Superior temporal gyrus (tissue), 1 donor: Measurements from ENCODE around the gene NLGN1.
"Not testable (repeated sequence)": the region's sequence is repeated elsewhere in the genome, so short reads cannot be mapped to it uniquely, and the experiment has no call there.

Experiments
- DNase-seq: peaks from one replicate; pipeline ENCODE4 v3.0.0-alpha.2; 2016; ENCODE audit errors: extremely low spot score

The NLGN1 gene

DNA sequence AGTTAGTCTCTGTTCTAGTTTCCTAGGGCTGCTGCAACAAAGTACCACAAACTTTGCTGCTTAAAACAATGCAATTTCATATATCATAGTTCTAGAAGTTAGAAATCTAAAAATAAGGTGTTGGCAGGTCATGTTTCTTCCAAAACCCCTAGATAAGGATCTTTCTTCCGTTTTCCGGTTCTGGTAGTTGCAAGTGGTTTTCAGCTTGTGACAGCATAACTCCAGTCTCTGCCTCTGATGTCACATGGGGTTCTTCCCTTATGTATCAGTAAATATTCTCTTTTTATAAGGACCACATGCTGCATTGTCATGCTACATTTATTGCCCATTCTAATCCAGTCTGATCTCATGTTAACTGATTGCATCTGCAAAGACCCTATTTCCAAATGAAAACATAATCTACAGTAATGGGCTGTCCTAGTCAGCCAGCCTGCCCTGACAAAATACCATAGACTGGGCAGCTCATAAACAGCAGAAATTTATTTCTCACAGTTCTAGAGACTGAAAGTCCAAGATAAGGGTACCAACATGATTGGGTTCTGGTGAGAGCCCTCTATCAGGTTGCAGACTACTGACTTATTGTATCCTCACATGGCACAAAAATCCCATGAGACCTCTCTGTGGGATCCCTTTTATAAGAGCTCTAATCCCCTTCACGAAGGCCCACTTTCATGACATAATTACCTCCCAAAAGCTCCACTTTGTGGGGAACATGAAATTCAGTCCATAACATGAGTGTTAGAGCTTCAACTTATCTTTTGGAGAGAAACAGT, 819.6 kb downstream of the NLGN1 start:
- DNase-seq: no peak

DNA sequence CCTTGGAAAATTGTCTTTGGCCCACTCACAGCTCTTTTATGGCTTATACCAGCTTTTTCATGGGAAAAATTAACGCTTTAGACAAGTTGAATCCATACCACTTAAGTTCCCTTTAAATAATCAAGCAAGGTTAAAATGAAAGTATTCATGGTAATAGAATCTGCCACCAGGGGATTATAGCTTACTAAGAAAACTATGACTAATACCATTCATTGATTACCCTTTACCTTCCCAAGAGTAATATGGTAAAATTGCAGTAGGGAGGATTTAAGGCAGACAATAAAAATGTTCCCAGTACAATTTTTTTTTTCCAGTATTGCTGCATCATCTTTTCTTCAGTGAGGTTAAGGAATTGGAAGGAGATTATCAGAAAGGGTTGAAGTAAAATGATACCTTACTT, 820.5 kb downstream of the NLGN1 start:
- no peak for DNase-seq

DNA sequence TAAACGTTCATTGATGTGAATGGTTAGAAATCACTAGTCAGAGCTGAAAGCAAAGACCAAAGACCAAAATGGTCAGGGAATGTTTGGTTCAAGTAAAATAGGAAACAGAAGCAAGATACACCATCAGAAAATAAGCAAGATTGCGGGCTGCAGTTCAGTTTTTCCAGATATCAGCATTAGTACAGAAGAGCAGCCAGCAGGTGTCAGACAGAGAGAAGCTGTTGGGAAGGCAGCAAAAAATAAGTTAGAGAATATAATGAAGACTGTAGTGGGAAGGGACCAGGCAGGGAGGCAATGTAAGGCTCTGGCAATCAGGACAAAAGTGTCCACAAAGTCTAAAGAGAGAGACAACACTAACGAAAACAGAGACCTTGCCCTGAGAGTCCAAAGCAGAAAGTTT, 822.2 kb downstream of the NLGN1 start:
- no peak for DNase-seq

DNA sequence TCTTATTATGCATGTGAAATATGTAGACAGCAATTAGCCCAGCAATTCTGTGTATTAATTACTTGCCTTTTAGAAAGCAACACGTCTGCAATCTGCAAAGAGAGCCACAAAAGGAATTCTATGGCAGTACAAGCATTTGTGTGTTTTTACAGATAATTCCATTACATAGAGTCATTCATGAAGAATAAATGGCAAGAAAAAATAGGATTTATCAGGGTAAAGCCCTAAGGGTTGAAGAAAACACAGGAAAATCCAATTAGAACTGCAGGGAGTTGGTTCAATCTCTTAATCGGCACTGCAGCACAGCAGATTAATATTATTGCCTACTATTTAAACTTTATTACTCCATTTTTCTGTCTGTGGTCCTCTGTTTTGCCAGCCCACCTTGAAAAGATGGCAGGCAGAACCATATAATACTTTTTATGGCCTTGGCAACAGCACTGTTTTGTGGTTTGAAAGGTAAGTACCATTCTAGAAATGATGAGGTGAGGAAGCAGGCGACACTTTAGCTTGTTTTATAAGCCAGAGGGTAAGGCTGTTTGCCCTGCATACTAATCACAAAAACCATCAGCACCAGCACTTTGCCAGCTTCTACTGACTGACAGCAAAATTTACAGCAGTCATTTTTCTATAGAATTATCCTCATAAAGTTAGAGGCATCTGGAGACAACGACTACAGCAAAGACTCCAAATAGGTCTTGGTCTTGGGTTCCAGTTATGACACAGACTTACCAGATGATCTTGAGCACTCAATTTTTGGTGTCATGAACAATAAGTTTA, 823.4 kb downstream of the NLGN1 start:
- DNase-seq: no peak

DNA sequence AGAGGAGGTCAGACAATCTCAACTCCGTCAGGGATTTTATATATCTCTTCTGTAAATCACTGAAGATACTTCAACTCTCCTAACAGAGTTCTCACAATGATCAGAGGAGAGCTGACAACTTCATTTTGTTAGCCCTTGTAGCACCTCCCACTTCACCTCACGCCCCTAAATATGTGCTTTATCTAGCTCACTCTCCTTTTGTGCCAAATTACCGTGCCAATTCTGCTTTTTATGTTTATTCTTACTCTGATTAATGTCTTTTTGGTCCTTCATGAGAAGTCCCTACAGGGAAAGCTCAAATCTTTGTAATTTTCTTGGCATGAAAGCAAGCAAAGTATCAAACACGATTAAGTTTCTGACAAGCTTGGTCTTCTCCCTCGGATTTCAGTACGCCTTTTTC, 825.5 kb downstream of the NLGN1 start:
- DNase-seq: no peak

DNA sequence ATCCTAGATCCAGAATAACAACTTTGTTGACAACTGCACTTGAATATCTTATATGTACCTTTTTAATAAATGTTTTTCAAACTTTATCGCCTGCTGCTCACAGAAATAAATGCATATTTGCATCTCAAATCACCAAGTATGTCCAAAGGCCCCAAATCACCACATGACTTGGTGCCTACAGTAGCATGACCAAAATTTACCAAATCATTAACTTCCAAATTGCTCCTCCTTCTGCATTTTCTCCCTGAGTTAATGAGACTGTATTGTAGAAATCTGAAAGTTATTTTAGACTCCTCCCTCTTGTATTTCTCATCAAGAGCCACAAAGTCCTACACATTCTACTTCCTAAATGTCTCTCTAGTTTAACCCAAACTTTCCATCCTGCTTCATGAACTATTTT, 826.1 kb downstream of the NLGN1 start:
- no peak for DNase-seq

DNA sequence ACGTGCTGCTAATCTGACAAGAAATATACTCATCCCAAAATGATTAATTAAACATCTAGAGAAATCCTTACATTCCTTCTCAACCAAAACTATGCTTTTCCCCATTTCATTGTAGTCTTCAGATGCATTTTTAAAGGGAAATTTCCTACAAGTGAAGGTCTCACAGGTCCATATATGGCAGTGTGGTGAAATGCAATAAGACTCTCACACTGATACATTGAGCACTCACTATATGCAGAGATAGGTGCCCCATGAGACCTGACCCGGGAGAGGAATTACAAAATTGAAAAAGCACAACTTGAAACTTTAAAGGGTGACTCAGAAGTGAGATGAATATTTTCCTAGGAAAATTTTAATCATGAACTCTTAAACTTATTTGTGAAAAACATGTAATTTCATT, 832.4 kb downstream of the NLGN1 start:
- no peak for DNase-seq

DNA sequence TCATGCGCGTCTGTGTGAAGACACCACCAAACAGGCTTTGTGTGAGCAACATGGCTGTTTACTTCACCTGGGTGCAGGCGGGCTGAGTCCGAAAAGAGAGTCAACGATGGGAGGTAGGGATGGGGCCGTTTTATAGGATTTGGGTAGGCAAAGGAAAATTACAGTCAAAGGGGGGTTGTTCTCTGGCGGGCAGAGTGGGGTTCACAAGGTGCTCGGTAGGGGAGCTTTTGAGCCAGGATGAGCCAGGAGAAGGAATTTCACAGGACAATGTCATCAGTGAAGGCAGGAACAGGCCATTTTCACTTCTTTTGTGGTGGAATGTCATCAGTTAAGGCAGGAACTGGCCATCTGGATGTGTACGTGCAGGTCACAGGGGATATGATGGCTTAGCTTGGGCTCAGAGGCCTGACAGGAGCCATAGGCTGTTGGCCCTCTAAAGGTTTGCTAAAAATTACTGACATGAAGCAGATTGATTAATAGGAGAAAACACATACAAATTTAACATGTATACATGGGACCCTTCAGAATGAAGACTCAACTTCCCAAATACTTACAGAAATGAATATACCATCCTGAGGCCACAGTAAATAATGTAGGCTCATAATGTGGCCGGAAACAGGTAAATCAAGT, 834.6 kb downstream of the NLGN1 start:
- not testable (repeated sequence) for DNase-seq

DNA sequence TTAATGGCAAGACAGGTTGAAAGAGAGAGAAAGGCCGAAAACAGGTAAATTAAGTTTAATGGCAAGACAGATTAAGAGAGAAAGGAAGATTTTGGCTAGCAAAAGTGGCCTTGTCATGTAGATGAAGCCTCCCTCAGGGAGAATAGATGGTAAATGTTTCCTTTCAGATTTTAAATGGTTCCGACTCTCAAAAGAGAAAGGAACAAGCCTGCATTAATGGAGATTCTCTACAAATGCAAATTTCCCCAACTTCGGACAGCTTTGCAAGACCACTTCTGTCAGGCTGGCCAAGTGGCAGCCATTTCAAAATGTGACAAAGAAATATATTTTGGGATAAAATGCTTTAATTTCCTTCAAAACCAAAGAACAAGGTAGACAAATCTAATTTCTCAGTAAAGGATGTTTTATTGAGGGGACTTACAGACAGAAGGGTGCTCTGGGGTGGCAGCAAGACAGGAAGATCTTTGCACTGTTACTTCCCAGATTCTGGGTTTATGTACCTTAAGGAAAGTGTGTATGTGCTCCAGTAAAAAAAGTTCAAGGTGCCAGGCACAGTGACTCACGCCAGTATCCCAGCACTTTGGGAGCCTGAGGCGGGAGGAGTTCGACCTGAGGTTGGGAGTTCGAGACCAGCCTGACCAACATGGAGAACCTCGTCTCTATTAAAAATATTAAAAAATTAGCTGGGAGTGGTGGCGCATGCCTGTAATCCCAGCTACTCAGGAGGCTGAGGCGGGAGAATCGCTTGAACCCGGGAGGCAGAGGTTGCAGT, 835.3 kb downstream of the NLGN1 start:
- no peak for DNase-seq

DNA sequence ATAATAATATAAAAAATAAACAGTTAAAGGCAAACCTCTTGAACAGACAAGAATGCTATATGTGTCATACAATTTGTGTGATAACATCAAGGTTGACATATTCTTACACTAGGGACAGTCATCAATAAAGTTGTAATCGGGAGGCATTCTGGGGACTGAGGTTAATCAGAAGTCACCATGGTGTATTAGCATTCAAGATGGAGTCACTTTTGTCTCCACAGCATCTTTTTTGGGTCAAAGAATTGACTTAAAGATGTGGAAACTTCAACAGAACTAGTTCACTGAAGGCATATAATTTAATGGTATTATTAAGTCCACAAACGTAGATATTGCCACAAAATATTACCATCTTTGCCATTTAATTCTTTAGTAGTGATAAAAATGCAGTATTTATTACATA, 836.0 kb downstream of the NLGN1 start:
- DNase-seq: no peak

DNA sequence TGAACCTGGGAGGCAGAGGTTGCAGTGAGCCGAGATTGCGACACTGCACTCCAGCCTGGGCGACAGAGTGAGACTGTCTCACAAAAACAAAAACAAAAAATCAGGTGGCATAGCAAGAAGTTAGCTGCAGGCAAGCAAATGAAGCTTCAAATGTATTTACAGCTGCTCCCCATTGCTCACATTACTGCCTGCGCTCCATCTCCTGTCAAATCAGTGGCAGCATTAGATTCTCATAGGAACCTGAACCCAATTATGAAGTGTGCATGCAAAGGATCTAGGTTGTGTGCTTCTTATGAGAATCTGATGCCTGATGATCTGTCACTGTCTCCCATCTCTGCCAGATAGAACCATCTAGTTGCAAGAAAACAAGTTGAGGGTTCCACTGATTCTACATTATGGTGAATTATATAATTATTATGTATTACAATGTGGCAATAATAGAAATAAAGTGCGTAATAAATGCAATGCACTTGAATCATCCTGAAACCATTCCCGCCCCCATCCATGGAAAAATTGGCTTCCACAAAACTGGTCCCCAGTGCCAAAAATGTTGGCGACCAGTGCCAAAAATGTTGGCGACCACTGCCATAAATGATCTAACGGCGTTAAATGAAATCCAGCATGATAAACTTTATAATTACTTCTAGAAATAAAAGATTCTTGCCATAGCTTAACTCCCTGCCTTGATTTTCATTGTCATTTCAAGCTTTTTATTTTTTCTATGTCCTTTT, 844.9 kb downstream of the NLGN1 start:
- no peak for DNase-seq

DNA sequence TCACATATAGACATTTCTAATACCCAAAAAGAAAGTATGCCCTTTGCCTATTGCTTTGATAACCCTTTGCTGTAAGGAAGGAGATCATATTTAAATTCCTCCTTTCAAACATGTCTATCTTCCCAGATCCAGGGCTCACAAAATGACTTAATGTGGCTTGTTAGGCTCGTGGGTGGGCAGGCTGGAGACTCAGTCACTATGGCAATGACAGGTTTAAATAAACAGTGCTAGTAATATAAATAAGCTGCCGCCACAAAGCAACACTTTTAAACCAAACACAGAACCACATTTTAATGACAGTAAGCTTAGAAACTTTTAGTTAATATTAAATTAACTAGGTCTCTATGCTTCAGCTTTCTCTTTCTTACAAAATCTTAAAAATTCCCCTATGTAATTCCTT, 845.6 kb downstream of the NLGN1 start:
- no peak for DNase-seq

DNA sequence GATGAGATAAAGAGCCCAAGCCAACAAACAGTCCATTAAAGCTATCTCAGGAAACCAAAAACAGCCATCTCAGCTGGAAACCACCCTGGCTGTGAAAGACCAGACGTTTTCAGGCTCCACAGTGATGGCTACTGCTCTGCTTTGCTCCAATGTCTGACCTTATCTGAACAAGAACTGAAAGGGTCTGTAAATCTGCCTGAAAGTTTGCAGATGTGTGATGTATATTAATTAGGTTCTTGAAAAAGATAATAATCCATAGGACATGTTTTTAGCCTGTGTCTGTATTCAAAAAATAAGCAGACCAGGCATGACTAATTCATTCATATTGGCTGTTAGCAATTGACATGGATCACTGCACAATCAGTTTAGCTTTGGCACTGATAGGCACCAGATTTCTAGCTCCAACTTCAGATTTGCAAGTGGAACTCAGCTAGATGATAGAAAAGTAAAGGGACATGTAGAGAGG, 850.2 kb downstream of the NLGN1 start:
- no peak for DNase-seq

DNA sequence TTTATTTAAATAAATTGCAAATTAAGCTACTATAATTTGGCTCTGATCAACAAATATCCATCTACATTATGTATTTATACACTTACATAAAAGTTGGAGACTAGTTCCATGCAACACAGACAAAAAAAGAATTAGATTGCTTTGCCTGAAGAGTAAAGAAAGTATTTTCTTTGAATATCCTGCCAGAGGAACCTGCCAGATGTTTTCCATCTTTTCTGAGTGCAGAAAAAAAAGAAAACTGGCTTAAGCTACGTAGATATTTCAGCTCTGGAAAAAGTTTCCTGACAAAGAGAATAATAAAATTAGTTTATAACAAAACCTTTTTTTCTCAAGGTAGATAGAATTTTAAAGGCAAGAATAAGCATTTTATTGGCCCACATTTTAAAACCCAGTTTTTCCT, 854.1 kb downstream of the NLGN1 start:
- no peak for DNase-seq

DNA sequence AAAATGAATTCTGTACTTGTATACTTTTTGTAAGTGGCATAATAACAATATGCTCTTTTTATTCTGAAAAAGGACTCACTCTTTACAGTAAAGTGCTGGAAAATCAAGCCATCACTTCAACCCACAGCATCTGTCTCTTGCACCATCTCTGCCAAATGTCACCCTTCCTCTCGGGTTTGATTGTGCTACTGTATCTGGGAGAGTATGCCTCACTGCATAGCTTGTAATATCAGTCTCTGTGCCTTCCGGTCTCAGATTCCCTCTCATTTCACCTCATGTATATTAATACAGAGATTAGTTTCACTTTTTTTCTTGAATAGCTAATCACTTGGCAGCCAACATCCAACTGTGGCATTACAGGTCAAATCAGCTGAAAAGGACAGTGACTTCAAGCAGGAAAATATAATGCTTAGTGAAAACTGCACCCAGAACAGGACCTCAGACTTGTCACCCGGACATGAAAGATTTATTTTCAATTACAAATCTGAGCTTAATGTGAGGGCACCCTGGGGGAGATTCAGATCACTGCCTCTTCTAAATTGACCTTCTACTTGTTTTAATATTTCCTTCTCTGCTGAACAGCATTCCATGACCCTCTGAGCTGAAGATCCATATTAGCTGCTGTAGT, 855.8 kb downstream of the NLGN1 start:
- DNase-seq: no peak

DNA sequence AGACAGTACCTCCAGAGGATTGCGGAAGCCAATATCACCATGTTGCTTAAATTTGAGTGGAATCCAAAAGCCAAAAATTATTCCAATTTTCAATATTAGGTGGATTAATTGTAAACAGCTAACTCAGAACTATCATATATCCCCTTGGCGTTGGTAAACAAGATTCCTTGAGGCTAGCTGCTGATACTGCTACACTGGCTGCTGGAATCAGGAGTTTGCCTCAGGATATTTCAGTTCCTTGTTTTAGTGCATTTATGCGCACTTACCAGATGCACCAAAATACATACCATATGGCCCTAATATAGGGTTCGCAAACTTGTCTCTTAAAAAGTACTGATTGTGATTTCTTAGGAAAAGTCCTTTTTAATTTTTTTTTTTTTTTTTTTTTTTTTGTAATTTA, 856.4 kb downstream of the NLGN1 start:
- no peak for DNase-seq

DNA sequence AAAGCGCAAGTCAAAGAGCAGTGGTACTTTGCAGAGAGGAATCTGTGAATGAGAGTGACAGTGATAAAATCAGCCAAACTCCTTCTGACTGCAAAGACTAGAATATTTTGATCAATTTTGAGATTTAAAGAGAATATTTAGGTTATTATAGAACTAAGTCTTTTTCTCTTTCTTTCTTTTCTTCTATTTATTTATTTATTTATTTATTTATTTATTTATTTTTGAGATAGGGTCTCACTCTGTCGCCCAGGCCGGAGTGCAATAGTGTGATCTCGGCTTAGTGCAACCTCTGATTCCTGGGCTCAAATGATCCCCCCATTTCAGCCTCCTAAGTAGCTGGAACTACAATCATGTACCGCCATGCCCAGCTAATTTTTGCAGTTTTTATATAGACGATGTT, 857.9 kb downstream of the NLGN1 start:
- DNase-seq: no peak

DNA sequence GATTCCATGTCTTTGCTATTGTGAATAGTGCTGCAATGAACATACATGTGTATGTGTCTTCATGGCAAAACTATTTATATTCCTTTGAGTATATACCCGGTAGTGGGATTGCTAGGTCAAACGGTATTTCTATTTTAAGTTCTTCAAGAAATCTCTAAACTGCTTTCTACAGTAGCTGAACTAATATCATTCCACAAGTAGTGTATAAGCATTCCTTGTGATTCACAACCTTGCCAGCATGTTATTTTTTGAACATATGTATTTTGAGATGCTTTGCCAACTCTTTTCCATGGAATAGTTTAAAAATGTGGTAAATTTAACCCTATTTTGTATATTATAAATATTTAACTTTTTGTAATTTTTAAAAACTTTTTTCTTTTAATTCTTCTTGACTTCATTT, 868.9 kb downstream of the NLGN1 start:
- no peak for DNase-seq

DNA sequence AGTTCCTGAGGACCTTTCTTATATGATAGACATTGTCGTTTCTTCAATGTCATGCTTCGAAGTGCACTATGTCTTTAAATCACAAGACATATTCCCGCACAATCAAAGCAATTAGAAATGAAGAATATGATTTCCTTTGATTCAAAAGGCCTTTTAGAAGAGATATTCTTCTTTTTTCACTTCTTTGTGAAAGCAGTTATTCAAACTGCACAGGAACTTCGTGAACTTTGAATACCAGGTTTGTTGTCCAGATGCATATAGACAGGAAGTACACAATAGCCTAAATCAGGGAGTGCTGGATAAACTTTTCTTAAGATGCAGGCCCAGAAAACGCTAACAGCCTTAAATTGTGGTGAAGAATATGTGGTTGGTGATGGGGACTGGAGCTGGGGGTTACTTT, 870.5 kb downstream of the NLGN1 start:
- no peak for DNase-seq

DNA sequence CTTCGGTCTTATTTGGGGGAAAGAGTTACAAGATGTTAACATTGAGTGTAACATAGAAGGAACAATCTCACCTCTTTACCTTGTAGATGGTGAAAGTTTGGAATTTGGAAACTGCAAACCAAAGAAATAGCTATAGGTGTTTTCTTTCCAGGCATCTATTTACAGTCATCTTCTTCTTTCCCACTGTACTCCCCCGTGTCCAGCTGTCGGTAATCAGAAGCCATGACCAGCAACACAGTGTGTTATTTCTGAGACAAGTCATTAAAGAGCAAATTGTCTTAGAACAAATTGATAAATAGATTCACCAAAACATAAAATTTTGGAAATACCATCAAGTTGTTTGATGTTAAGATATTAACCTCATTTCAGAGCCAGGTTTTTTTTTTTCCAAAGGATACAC, 871.0 kb downstream of the NLGN1 start:
- DNase-seq: no peak

DNA sequence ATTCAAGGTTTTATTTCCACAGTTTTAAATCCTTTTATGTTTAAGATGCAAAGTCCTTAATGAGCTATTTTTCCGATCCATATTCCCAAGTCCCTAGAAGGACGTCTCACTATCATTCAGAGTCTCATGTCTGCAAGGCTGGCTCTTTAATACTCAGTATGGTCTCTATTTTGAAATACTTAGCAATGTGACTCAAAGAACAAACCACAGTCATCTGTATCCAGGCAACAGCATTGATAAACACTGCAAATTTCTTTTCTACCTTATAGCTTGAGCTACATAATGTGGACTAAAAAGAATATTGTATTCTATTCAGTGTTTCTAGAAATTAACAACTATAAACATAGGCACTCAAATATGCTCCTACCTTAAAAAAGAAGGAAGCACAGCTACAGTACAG, 873.3 kb downstream of the NLGN1 start:
- no peak for DNase-seq
